Brain microvascular endothelial cell (primary cell): ENCODE results near the gene TREX2.

Experiments
- DNase-seq: peaks from one replicate; pipeline ENCODE4 v3.0.0-alpha.2; 2020
- H3K27ac ChIP-seq: fragments of 250-450 bp; sonication (Bioruptor Pico); 2 replicates; pipeline ENCODE4 v1.5.1; 2020; ENCODE audit warnings: mild to moderate bottlenecking, moderate library complexity
- H3K27me3 ChIP-seq: fragments of 250-450 bp; sonication (Bioruptor Pico); replicated peaks from 2 replicates; pipeline ENCODE4 v1.5.1; 2020; ENCODE audit warnings: mild to moderate bottlenecking
- H3K36me3 ChIP-seq: fragments of 250-450 bp; sonication (Bioruptor Pico); replicated peaks from 2 replicates; pipeline ENCODE4 v1.5.1; 2020; ENCODE audit warnings: mild to moderate bottlenecking
- H3K4me3 ChIP-seq: 2 replicates; pipeline ENCODE4 v1.5.1; 2011; ENCODE audit warnings: low read depth, mild to moderate bottlenecking, control low read depth, low read length, moderate library complexity
- CTCF ChIP-seq: IDR thresholded peaks from 2 replicates; pipeline ENCODE4 v1.5.1; 2011; ENCODE audit warnings: low read depth, mild to moderate bottlenecking, moderate library complexity, low read length, control low read depth, inconsistent platforms; ENCODE audit errors: missing control alignments
- in situ Hi-C: cut with HindIII; loops from 2 replicates; pipeline ENCODE4 v1.10.0; 2017; ENCODE audit warnings: low sequenced_read_pairs, low pct_ligation_motif_present

TREX2 gene

GRCh38 chrX:153445856-153446635 lies at the start of gene TREX2:
Gene TREX2 (minus strand): TSS chrX:153446056. CDS start chrX:153445430, 626 bp downstream.
- no peak for DNase-seq
- H3K27ac ChIP-seq, result no peak within 1 kb of the TSS
- in situ Hi-C loops, result no loop called here
- H3K4me3 ChIP-seq, result no peak within 1 kb of the TSS
- no peaks in the 10 kb centered on the region for H3K27me3 ChIP-seq
- TF ChIP-seq CTCF, result no peak
- no peaks in the 10 kb centered on the region for H3K36me3 ChIP-seq

- in situ Hi-C loops, result no loop called here
- no peak for TF ChIP-seq CTCF
- H3K27me3 ChIP-seq, result no peaks in the 10 kb centered on the region
- no peak overlapping the region for H3K27ac ChIP-seq
- no peaks in the 10 kb centered on the region for H3K36me3 ChIP-seq
- no peak for DNase-seq
- H3K4me3 ChIP-seq, result peak overlapping the region; percentile 72
These were observed 49.5 kb upstream of the TREX2 start for GRCh38 chrX:153495362-153495751.

- DNase-seq, result no peak
- peak; percentile 64 for TF ChIP-seq CTCF
- in situ Hi-C loops, result no loop called here
- H3K27ac ChIP-seq, result no peak within 1 kb of the TSS
- no peaks in the 10 kb centered on the region for H3K27me3 ChIP-seq
- H3K4me3 ChIP-seq, result peak within 1 kb of the TSS; percentile 72
- H3K36me3 ChIP-seq, result no peaks in the 10 kb centered on the region
These were observed 48.9 kb upstream of the TREX2 start, which contains the start of gene BGN for GRCh38 chrX:153494541-153495361. Gene BGN (plus strand): TSS chrX:153494980. CDS start chrX:153504632, 9,652 bp downstream.

GRCh38 chrX:153494061-153494460 lies 48.2 kb upstream of the TREX2 start:
- no peak for TF ChIP-seq CTCF
- Histone ChIP-seq H3K27me3 (no peaks in the 10 kb centered on the region), H3K27ac (no peak overlapping the region), H3K36me3 (no peaks in the 10 kb centered on the region), H3K4me3 (peak overlapping the region; percentile 15)
- DNase-seq, result no peak
- in situ Hi-C loops, result no loop called here

- Histone ChIP-seq H3K36me3 (no peaks in the 10 kb centered on the region), H3K27me3 (no peaks in the 10 kb centered on the region), H3K4me3 (no peak overlapping the region), H3K27ac (no peak overlapping the region)
- DNase-seq, result no peak
- TF ChIP-seq CTCF, result no peak
- in situ Hi-C loops, result no loop called here
These were observed 47.2 kb upstream of the TREX2 start for GRCh38 chrX:153493085-153493484.
